GM12878 (cell line): ENCODE measurements around the gene POLA1. TPM values are rescaled to one million over a fixed set of nuclear protein-coding genes. Genes with fewer than 3 reads are reported as not detected.

Source experiments
- ATAC-seq: fragments of 200-7000 bp; cut with Tn5 transposase; 3 replicates; pipeline ENCODE4 v1.9.1; 2020; ENCODE audit warnings: mild to moderate bottlenecking, moderate library complexity
- BruUV-seq: library from RNA; stranded (reverse); fragments of 400-500 nt; replicated peaks from 2 replicates; lab custom pipeline; 2021; lab: Mats Ljungman, UMichigan
- CTCF ChIA-PET: fragments of 300-600 bp; sonication (Branson Sonifier 250); formaldehyde crosslinking; extraction: SDS; loops from one replicate; lab custom pipeline; 2021; ENCODE audit warnings: inconsistent platforms; lab: Yijun Ruan, JAX
- POLR2A ChIA-PET: fragments of 350-600 bp; formaldehyde crosslinking; extraction: SDS; loops from one replicate; lab custom pipeline; 2021; ENCODE audit warnings: inconsistent platforms; lab: Charles Lee
- RAD21 ChIA-PET: fragments of 300-600 bp; sonication (Branson Sonifier 250); formaldehyde crosslinking; loops from one replicate; lab custom pipeline; 2023; ENCODE audit warnings: antibody characterized with exemption; ENCODE audit not compliant: unreplicated experiment; lab: Charles Lee
- SMC1A ChIA-PET: fragments of 300-600 bp; sonication (Branson Sonifier 250); formaldehyde crosslinking; loops from one replicate; lab custom pipeline; 2023; ENCODE audit not compliant: unreplicated experiment, uncharacterized antibody; lab: Charles Lee
- DNase-seq: peaks from one replicate; pipeline ENCODE4 v3.0.0-alpha.2; 2011; ENCODE audit warnings: low read depth, low spot score
- FAIRE-seq: peaks from 3 replicates; lab custom pipeline; 2011; peaks lifted over from hg19 to GRCh38; lab: Jason Lieb, UNC
- H2AFZ ChIP-seq: 2 replicates; pipeline ENCODE4 v1.6.0; 2011; ENCODE audit warnings: low read depth, low read length, control low read depth; ENCODE audit not compliant: control insufficient read depth
- H3K27ac ChIP-seq: 2 replicates; pipeline ENCODE4 v1.5.1; 2011; ENCODE audit warnings: control low read depth; ENCODE audit not compliant: control insufficient read depth, insufficient read depth
- H3K27me3 ChIP-seq, 2 experiments: replicated peaks in 1 of 2; 2 replicates each; pipeline versions ENCODE4 v1.6.0 to v1.6.1; 2011; ENCODE audit warnings: low read length in 1 of 2; ENCODE audit not compliant: control insufficient read depth in 2 of 2, insufficient read depth in 2 of 2
- H3K36me3 ChIP-seq, 2 experiments: 2 replicates each; pipeline ENCODE4 v1.5.1; 2011; ENCODE audit warnings: low read length in 1 of 2; ENCODE audit not compliant: control insufficient read depth in 2 of 2, insufficient read depth in 2 of 2
- H3K4me1 ChIP-seq: 2 replicates; pipeline ENCODE4 v1.6.1; 2011; ENCODE audit warnings: mild to moderate bottlenecking, low read length, moderate library complexity, mixed read lengths; ENCODE audit not compliant: control insufficient read depth, insufficient read depth
- H3K4me2 ChIP-seq: 2 replicates; pipeline ENCODE4 v1.6.0; 2011; ENCODE audit warnings: control low read depth; ENCODE audit not compliant: control insufficient read depth, insufficient read depth
- H3K4me3 ChIP-seq: fragments of 200-600 bp; sonication (generic); 2 replicates; pipeline ENCODE4 v1.5.1; 2016
- H3K79me2 ChIP-seq: 2 replicates; pipeline ENCODE4 v1.6.0; 2011; ENCODE audit warnings: low read length; ENCODE audit not compliant: control insufficient read depth, insufficient read depth
- H3K9ac ChIP-seq: 2 replicates; pipeline ENCODE4 v1.8.0; 2011; ENCODE audit warnings: low read length, control low read depth, mixed read lengths; ENCODE audit not compliant: control insufficient read depth, insufficient read depth
- H3K9me3 ChIP-seq: replicated peaks from 3 replicates; pipeline ENCODE4 v1.5.1; 2011; ENCODE audit warnings: mild to moderate bottlenecking, low read length; ENCODE audit not compliant: control insufficient read depth, insufficient read depth
- H4K20me1 ChIP-seq: 2 replicates; pipeline ENCODE4 v1.6.0; 2011; ENCODE audit not compliant: control insufficient read depth, insufficient read depth
- BHLHE40 ChIP-seq, 2 experiments: fragments of 450-650 bp in 1 of 2; IDR thresholded peaks; 2 replicates each; pipeline ENCODE4 v1.6.1; 2011 to 2017; ENCODE audit warnings: low read depth in 2 of 2, borderline replicate concordance in 1 of 2, improper control_type of control experiment in 1 of 2, low read length in 1 of 2, mild to moderate bottlenecking in 1 of 2
- BRCA1 ChIP-seq: IDR thresholded peaks from 2 replicates; pipeline ENCODE4 v1.6.1; 2011; ENCODE audit warnings: low read depth, low read length, improper control_type of control experiment
- CBX3 ChIP-seq: fragments of 200-600 bp; sonication (generic); IDR thresholded peaks from 2 replicates; pipeline ENCODE4 v1.6.1; 2016; ENCODE audit warnings: low read depth, borderline replicate concordance
- PAX5 ChIP-seq: IDR thresholded peaks from 2 replicates; pipeline ENCODE4 v1.6.1; 2011; ENCODE audit warnings: low read depth, low read length, borderline replicate concordance
- POLR2AphosphoS5 ChIP-seq: IDR thresholded peaks from 2 replicates; pipeline ENCODE4 v1.6.1; 2011; ENCODE audit warnings: mild to moderate bottlenecking, low read length, inconsistent platforms
- POU2F2 ChIP-seq: IDR thresholded peaks from 3 replicates; pipeline ENCODE4 v1.6.1; 2011; ENCODE audit warnings: low read depth, mild to moderate bottlenecking, low read length, borderline replicate concordance
- SPI1 ChIP-seq: IDR thresholded peaks from 2 replicates; pipeline ENCODE4 v1.6.1; 2011; ENCODE audit warnings: low read depth, mild to moderate bottlenecking, low read length, moderate library complexity, borderline replicate concordance; ENCODE audit not compliant: insufficient read depth
- STAT1 ChIP-seq: fragments of 450-650 bp; conservative IDR thresholded peaks from 2 replicates; pipeline ENCODE4 v1.6.1; 2014; ENCODE audit warnings: antibody characterized with exemption, mild to moderate bottlenecking
- ZBTB40 ChIP-seq: fragments of 450-650 bp; IDR thresholded peaks from 2 replicates; pipeline ENCODE4 v1.6.1; 2016; ENCODE audit warnings: mild to moderate bottlenecking, moderate library complexity, borderline replicate concordance
- in situ Hi-C: fragments of 300-500 bp; cut with MboI; formaldehyde crosslinking; loops from 9 replicates; pipeline ENCODE4 v1.14.3; 2018; ENCODE audit warnings: mixed read lengths
- intact Hi-C: fragments of 100-400 bp; cut with micrococcal nuclease; formaldehyde crosslinking; loops from one replicate; pipeline ENCODE4 v1.14.2; 2022; ENCODE audit not compliant: unreplicated experiment
- polyA plus RNA-seq, 11 experiments: library from polyadenylated mRNA; depleted of rRNA in 4 of 11; unstranded in 6 of 11; stranded (reverse) in 5 of 11; fragments of >200 nt; fragmentation: Nextera tagmentation in 4 of 11; fragmentation: Illumina TruSeq in 1 of 11; extraction: Ambion mirVana in 4 of 11; extraction: Trizol in 1 of 11; gene quantifications; 1 replicate in 1 of 11; 2 replicates in 10 of 11; pipeline versions ENCODE4 v1.2.1 to v1.2.3, GENCODE V29; 2011 to 2016; ENCODE audit warnings: inconsistent platforms in 2 of 11, missing spikeins in 2 of 11, low read depth in 1 of 11
- total RNA-seq, 4 experiments: library from RNA; depleted of rRNA in 3 of 4; stranded (reverse); fragments of >200 nt in 3 of 4; fragmentation: Illumina TruSeq in 1 of 4; extraction: Trizol in 1 of 4; gene quantifications; 2 replicates each; pipeline versions ENCODE4 v1.2.1 to v1.2.3, GENCODE V29; 2013 to 2021

Gene POLA1
- total and polyA plus RNA-seq, 10 of the 15 experiments (the other 5 are each of a cell fraction or from before 2014, with no cell fraction given), result 6.5 to 34.7 (median 24.8) TPM

DNA sequence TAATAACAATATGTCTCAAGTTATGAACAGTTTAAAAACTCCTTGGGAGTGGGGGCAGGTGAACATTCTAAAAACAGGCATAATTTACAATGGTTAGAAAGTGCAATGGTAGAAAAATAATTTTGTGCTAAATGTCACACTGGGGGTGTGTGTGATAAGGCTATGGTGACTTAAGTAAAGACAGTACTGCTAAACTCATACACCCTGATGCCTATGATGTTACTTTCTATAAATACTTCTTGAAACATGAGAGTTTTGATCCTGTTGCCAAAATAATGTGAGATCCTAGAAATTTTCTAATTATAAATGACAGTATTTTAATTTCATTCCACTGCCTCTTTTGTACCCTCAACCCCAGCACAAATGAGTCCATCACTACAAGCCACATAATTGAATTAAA is 144.2 kb downstream of the POLA1 start:
- ATAC-seq, result no peak
- DNase-seq, result no peak
- ChIA-PET RAD21 (interaction anchor here (1.0 to 1.6 kb wide), 3 partner anchors 183 to 442 kb away, joined by 3 to 18 read pairs (median 4); no protein-coding TSS in a partner anchor), POLR2A (interaction anchor here (1.8 kb wide), 1 partner anchor 22 kb away, joined by 4 read pairs; no protein-coding TSS in a partner anchor), SMC1A (interaction anchor here (0.7 to 4.8 kb wide), 12 partner anchors 10 to 307 kb away, joined by 3 to 39 read pairs (median 6); no protein-coding TSS in a partner anchor), CTCF (interaction anchor here (0.6 to 3.9 kb wide), 30 partner anchors 8 to 467 kb away, joined by 3 to 80 read pairs (median 6); no protein-coding TSS in a partner anchor)
- no peak overlapping the region for H3K4me3 ChIP-seq
- in situ Hi-C loops (loop anchor here (5.0 kb wide), 1 partner anchor 304 kb away; no protein-coding TSS in a partner anchor), intact Hi-C loops (loop anchor here (1.0 to 5.0 kb wide), 3 partner anchors 86 to 306 kb away; no protein-coding TSS in a partner anchor)
- no peaks in the 10 kb centered on the region for H3K9me3 ChIP-seq
- no TSS peak for BruUV-seq
- no peak for FAIRE-seq
- H3K4me1 ChIP-seq, result no peaks in the 10 kb centered on the region
- no peak overlapping the region for H3K27ac ChIP-seq
- no peaks in the 10 kb centered on the region for H3K79me2 ChIP-seq
- no peak overlapping the region for H2AFZ ChIP-seq
- no peak for TF ChIP-seq ZBTB40
- TF ChIP-seq STAT1, result no peak
- TF ChIP-seq CBX3, result no peak
- no peak for TF ChIP-seq SPI1
- no peak for TF ChIP-seq PAX5
- no peak for TF ChIP-seq BHLHE40 (IDR thresholded peaks at IDR 0.05; ENCODE audit: borderline replicate concordance in 1 of 2, low read depth in 2 of 2, low read length in 1 of 2)
- no peak for TF ChIP-seq BRCA1
- no peak for TF ChIP-seq POLR2AphosphoS5
- TF ChIP-seq POU2F2, result no peak
- H3K27me3 ChIP-seq, result no peaks in the 10 kb centered on the region
- H4K20me1 ChIP-seq, result no peaks in the 10 kb centered on the region
- no peaks in the 10 kb centered on the region; a peak in 1 of 4 replicates for H3K36me3 ChIP-seq
- H3K4me2 ChIP-seq, result no peak overlapping the region
- H3K9ac ChIP-seq, result no peak overlapping the region
